ENCODE measurements around the gene ZNF778. TPM values are rescaled to one million over a fixed set of nuclear protein-coding genes. Genes with fewer than 3 reads are reported as not detected.

ZNF778 gene
- total and polyA plus RNA-seq, 2 donors from 2014 or later: 2.2 to 12.7 TPM

DNA sequence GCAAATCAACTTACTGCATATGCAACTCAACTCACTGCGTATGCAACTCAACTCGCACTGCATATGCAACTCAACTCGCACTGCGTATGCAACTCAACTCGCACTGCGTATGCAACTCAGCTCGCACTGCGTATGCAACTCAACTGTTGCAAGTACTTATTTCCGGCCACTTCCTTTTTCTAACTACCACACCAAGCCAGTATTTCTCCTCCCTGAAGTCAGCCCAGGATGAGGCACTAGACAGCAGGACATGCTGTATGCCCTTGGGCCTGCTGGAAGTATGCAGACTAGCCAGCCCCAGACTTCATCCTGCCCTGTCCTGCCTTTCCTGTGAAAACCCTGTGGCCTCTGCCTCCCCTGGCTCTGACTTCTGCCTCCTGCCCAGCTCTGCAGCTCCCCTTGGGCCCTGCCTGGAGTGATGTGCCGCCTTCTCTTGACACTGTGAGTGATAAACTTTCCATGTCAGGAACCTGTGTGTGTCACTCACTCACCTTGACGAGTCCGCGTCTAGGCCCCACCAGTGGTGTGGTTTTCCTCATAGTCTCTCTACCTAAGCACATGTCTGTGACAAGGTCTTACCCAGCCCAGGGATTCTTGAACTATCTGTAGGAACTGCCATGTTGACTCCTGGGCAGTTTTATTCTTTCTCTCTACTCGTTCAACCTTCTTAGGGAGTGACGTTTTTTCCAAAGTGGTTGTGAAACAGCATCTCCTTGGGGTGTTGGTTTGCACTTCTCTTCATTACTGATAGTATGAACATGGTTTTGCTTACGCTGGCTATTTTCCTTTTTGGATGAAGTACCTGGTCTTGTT is 16.4 kb downstream of the ZNF778 start:
- Histone ChIP-seq H3K4me3 (ENCODE audit: low read length in 3 of 3) (no peak overlapping the region), H3K27me3 (ENCODE audit: control insufficient read depth, insufficient read depth, low read length) (no peaks in the 10 kb centered on the region), H3K9ac (ENCODE audit: low read length in 3 of 3) (no peak overlapping the region), H3K9me3 (ENCODE audit: control insufficient read depth in 2 of 3, insufficient read depth in 1 of 3, low read length in 3 of 3) (peaks cover 0 to 2% (median 0%) of the 10 kb centered on the region in 3 donors), H3K4me1 (ENCODE audit: control insufficient read depth in 2 of 3, insufficient read depth in 2 of 3, low read depth in 1 of 3, low read length in 3 of 3) (no peaks in the 10 kb centered on the region), H3K36me3 (ENCODE audit: control insufficient read depth in 2 of 3, insufficient read depth in 3 of 3, low read length in 3 of 3) (peaks cover 12 to 19% (median 14%) of the 10 kb centered on the region in 3 donors), H3K27ac (ENCODE audit: low read depth in 2 of 2, low read length in 2 of 2) (no peak overlapping the region)
- no peak for DNase-seq
- no peak for FAIRE-seq
- intact Hi-C loops (cut with DNase I): no loop called here
- TF ChIP-seq, protein P1, sequence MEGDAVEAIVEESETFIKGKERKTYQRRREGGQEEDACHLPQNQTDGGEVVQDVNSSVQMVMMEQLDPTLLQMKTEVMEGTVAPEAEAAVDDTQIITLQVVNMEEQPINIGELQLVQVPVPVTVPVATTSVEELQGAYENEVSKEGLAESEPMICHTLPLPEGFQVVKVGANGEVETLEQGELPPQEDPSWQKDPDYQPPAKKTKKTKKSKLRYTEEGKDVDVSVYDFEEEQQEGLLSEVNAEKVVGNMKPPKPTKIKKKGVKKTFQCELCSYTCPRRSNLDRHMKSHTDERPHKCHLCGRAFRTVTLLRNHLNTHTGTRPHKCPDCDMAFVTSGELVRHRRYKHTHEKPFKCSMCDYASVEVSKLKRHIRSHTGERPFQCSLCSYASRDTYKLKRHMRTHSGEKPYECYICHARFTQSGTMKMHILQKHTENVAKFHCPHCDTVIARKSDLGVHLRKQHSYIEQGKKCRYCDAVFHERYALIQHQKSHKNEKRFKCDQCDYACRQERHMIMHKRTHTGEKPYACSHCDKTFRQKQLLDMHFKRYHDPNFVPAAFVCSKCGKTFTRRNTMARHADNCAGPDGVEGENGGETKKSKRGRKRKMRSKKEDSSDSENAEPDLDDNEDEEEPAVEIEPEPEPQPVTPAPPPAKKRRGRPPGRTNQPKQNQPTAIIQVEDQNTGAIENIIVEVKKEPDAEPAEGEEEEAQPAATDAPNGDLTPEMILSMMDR (IDR thresholded peaks at IDR 0.05; ENCODE audit: borderline replicate concordance, extremely low read depth, insufficient read depth): no peak

DNA sequence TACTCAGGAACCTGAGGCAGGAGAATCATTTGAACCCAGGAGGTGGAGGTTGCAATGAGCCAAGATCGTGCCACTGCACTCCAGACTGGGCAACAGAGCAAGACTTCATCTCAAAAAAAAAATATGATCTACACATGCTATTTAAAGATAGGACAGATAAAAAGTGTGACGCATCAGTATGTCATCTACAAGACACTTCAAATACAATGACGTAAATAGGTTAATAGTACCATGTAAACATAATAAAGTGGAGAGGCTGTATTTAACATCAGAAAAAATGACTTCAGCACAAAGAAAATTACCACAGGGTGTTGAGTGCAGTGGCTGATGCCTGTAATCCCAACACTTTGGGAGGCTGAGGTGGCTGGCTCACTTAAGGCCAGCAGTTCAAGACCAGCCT is 20.2 kb downstream of the ZNF778 start:
- no peaks in the 10 kb centered on the region for H3K27me3 ChIP-seq (ENCODE audit: control insufficient read depth, insufficient read depth, low read length)
- peaks cover 0 to 2% (median 0%) of the 10 kb centered on the region in 3 donors for H3K9me3 ChIP-seq (ENCODE audit: control insufficient read depth in 2 of 3, insufficient read depth in 1 of 3, low read length in 3 of 3)
- H3K36me3 ChIP-seq (ENCODE audit: control insufficient read depth in 2 of 3, insufficient read depth in 3 of 3, low read length in 3 of 3): peaks cover 3 to 9% (median 8%) of the 10 kb centered on the region in 3 donors
- no peak overlapping the region for H3K27ac ChIP-seq (ENCODE audit: low read depth in 2 of 2, low read length in 2 of 2)
- peaks cover 0 to 5% (median 2%) of the 10 kb centered on the region in 3 donors for H3K4me1 ChIP-seq (ENCODE audit: control insufficient read depth in 2 of 3, insufficient read depth in 2 of 3, low read depth in 1 of 3, low read length in 3 of 3)
- TF ChIP-seq, protein P1 (IDR thresholded peaks at IDR 0.05; ENCODE audit: borderline replicate concordance, extremely low read depth, insufficient read depth): no peak
- no peak overlapping the region for H3K9ac ChIP-seq (ENCODE audit: low read length in 3 of 3)
- intact Hi-C loops (cut with DNase I): no loop called here
- FAIRE-seq: no peak
- no peak overlapping the region for H3K4me3 ChIP-seq (ENCODE audit: low read length in 3 of 3)
- no peak for DNase-seq

DNA sequence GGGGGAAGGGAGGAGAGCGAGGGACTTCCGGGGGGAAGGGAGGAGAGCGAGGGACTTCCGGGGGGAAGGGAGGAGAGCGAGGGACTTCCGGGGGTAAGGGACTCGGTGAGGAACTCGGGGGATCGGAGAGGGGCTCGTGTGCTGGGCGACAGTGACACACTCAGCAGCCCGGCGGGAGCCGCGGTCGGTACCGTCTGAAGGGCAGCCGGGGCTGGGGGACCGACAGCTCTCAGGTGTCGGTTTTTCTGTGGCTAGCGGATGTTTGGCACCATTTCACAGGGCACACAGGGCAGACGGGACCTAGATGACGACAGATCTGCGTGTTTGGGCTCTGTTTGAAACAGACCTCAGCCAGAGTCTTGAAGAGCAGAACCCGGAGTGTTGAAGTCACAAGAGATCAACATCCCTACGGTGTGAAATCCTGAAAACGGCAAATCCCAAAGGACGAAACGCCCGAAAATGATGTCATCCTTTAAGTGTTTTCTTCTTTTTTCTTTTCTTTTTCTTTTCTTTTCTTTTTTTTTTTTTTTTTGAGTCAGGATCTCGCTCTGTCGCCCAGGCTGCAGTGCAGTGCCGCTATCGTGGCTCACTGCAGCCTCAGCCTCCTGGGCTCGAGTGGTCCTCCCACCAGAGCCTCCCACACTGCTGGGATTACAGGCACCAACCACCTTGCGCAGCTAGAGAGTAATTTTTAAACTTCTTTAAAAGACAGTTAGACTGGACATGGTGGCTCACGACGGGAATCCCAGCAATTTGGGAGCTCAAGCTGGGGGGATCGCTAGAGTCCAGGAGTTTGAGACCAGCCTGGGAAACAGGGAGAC is 23.9 kb downstream of the ZNF778 start:
- TF ChIP-seq, protein P1 (IDR thresholded peaks at IDR 0.05; ENCODE audit: borderline replicate concordance, extremely low read depth, insufficient read depth): no peak
- intact Hi-C loops (cut with DNase I): no loop called here
- peak overlapping the region; percentile 73 to 96 (median 95) for H3K4me3 ChIP-seq (ENCODE audit: low read length in 3 of 3)
- H3K9me3 ChIP-seq (ENCODE audit: control insufficient read depth in 2 of 3, insufficient read depth in 1 of 3, low read length in 3 of 3): no peaks in the 10 kb centered on the region
- peaks cover 0 to 5% (median 2%) of the 10 kb centered on the region in 3 donors for H3K4me1 ChIP-seq (ENCODE audit: control insufficient read depth in 2 of 3, insufficient read depth in 2 of 3, low read depth in 1 of 3, low read length in 3 of 3)
- no peaks in the 10 kb centered on the region for H3K36me3 ChIP-seq (ENCODE audit: control insufficient read depth in 2 of 3, insufficient read depth in 3 of 3, low read length in 3 of 3)
- DNase-seq (peak; percentile 79 to 91 (median 86)), FAIRE-seq (no peak)
- no peaks in the 10 kb centered on the region for H3K27me3 ChIP-seq (ENCODE audit: control insufficient read depth, insufficient read depth, low read length)
- H3K27ac ChIP-seq (ENCODE audit: low read depth in 2 of 2, low read length in 2 of 2): peak overlapping the region; percentile 96 to 98
- peak overlapping the region; percentile 86 to 98 (median 94) for H3K9ac ChIP-seq (ENCODE audit: low read length in 3 of 3)
